HepG2 (cell line): ENCODE results near the gene RXFP1. TPM values are rescaled to one million over a fixed set of nuclear protein-coding genes. Genes with fewer than 3 reads are reported as not detected.

Experiments
- AKAP8 ChIP-seq: sonication (generic); formaldehyde crosslinking; IDR thresholded peaks from 2 replicates; pipeline ENCODE4 v1.5.1; 2020; ENCODE audit warnings: mild to moderate bottlenecking, missing genetic modification reagents
- ATF6 ChIP-seq: sonication (generic); formaldehyde crosslinking; conservative IDR thresholded peaks from 2 replicates; pipeline ENCODE4 v1.4.0; 2020; ENCODE audit warnings: missing genetic modification reagents
- HES4 ChIP-seq: sonication (generic); formaldehyde crosslinking; IDR thresholded peaks from 2 replicates; pipeline ENCODE4 v1.9.0; 2021; ENCODE audit warnings: mild to moderate bottlenecking, missing genetic modification reagents, borderline replicate concordance
- NR2C2 ChIP-seq: sonication (generic); formaldehyde crosslinking; IDR thresholded peaks from 2 replicates; pipeline ENCODE4 v1.4.0; 2020; ENCODE audit warnings: missing genetic modification reagents, mild to moderate bottlenecking, moderate library complexity, borderline replicate concordance
- SMAD9 ChIP-seq: sonication (generic); formaldehyde crosslinking; IDR thresholded peaks from 2 replicates; pipeline ENCODE4 v1.5.1; 2020; ENCODE audit warnings: mild to moderate bottlenecking, missing genetic modification reagents
- SP5 ChIP-seq: IDR thresholded peaks from 2 replicates; pipeline ENCODE4 v1.6.1; 2016; ENCODE audit warnings: low read depth, borderline replicate concordance
- ZBTB14 ChIP-seq: sonication (generic); formaldehyde crosslinking; IDR thresholded peaks from 2 replicates; pipeline ENCODE4 v1.4.0; 2020; ENCODE audit warnings: missing genetic modification reagents
- ZBTB49 ChIP-seq: sonication (generic); formaldehyde crosslinking; IDR thresholded peaks from 2 replicates; pipeline ENCODE4 v1.4.0; 2020; ENCODE audit warnings: missing genetic modification reagents, borderline replicate concordance
- ZC3H13 ChIP-seq: sonication (generic); formaldehyde crosslinking; IDR thresholded peaks from 2 replicates; pipeline ENCODE4 v1.8.1; 2023; ENCODE audit warnings: mild to moderate bottlenecking, missing genetic modification reagents, moderate library complexity
- ZNF20 ChIP-seq: sonication (generic); formaldehyde crosslinking; IDR thresholded peaks from 2 replicates; pipeline ENCODE4 v1.4.0; 2020; ENCODE audit warnings: mild to moderate bottlenecking, moderate library complexity, missing genetic modification reagents
- ZNF260 ChIP-seq: sonication (generic); formaldehyde crosslinking; IDR thresholded peaks from 2 replicates; pipeline ENCODE4 v1.4.0; 2020; ENCODE audit warnings: missing genetic modification reagents, low read depth, mild to moderate bottlenecking, borderline replicate concordance
- ZNF33A ChIP-seq: sonication (generic); formaldehyde crosslinking; IDR thresholded peaks from 2 replicates; pipeline ENCODE4 v1.5.1; 2020; ENCODE audit warnings: missing genetic modification reagents, mild to moderate bottlenecking, moderate library complexity, borderline replicate concordance
- ZNF747 ChIP-seq: sonication (generic); formaldehyde crosslinking; IDR thresholded peaks from 2 replicates; pipeline ENCODE4 v1.8.1; 2023; ENCODE audit warnings: missing genetic modification reagents, mild to moderate bottlenecking, borderline replicate concordance
- ZNF775 ChIP-seq: sonication (generic); formaldehyde crosslinking; IDR thresholded peaks from 2 replicates; pipeline ENCODE4 v1.4.0; 2020; ENCODE audit warnings: missing genetic modification reagents, mild to moderate bottlenecking, moderate library complexity, borderline replicate concordance
- ZNF800 ChIP-seq: sonication (generic); formaldehyde crosslinking; IDR thresholded peaks from 2 replicates; pipeline ENCODE4 v1.4.0; 2020; ENCODE audit warnings: missing genetic modification reagents
- polyA plus RNA-seq, 8 experiments: library from polyadenylated mRNA; depleted of rRNA in 3 of 8; stranded (reverse) in 7 of 8; unstranded in 1 of 8; fragments of >200 nt; fragmentation: Illumina TruSeq in 4 of 8; extraction: Trizol in 4 of 8; gene quantifications; 2 replicates each; pipeline versions ENCODE4 v1.2.1 to v1.2.3, GENCODE V29; 2011 to 2016; ENCODE audit warnings: low read depth in 4 of 8, missing spikeins in 1 of 8, mixed read lengths in 1 of 8; ENCODE audit not compliant: insufficient read depth in 1 of 8
- total RNA-seq, 5 experiments: library from RNA; depleted of rRNA; stranded (reverse); fragments of >200 nt; fragmentation: Illumina TruSeq; extraction: Trizol; gene quantifications; 2 replicates each; pipeline ENCODE4 v1.2.3, GENCODE V29; 2016; ENCODE audit warnings: low read depth in 1 of 5
- TF ChIP-seq, protein P1 (sequence below): sonication (generic); formaldehyde crosslinking; IDR thresholded peaks from 2 replicates; pipeline ENCODE4 v1.8.1; 2023; ENCODE audit warnings: mild to moderate bottlenecking, moderate library complexity, missing genetic modification reagents

The RXFP1 gene
- total and polyA plus RNA-seq, 2 of the 13 experiments (the other 11 are each of a cell fraction or from before 2014, with no cell fraction given) = not detected

- TF ChIP-seq SP5 (CRISPR knock-in tag) (no peak), AKAP8 (CRISPR knock-in tag) (0 out of 2 replicates have a peak, but pooled peaks have one; percentile 42), ZBTB14 (CRISPR knock-in tag) (no peak), ZBTB49 (CRISPR knock-in tag) (no peak), ZNF800 (no peak), NR2C2 (CRISPR knock-in tag) (no peak), ZNF775 (0 out of 2 replicates have a peak, but pooled peaks have one; percentile 56), SMAD9 (CRISPR knock-in tag) (no peak), ATF6 (CRISPR knock-in tag) (no peak), ZNF20 (CRISPR knock-in tag) (no peak), ZNF260 (CRISPR knock-in tag) (no peak), ZNF33A (no peak), ZNF747 (CRISPR knock-in tag) (0 out of 2 replicates have a peak, but pooled peaks have one; percentile 23), ZC3H13 (CRISPR knock-in tag) (no peak), HES4 (0 out of 2 replicates have a peak, but pooled peaks have one; percentile 14)
- TF ChIP-seq, protein P1, sequence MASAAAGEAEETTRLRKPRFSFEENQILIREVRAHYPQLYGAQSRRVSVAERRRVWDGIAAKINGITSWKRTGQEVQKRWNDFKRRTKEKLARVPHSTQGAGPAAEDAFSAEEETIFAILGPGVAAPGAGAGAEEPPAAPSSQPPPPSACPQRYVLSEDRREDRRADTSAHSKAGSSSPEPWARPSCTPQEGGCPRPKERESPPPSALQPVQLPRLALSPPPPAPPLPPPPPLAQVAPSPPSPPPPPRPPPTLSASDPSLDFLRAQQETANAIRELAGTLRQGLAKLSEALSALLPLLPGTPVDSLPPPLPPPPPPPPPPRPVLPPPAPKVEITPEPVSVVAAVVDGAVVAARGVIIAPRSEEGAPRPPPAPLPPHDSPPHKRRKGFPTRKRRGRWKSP (CRISPR knock-in tag) = 0 out of 2 replicates have a peak, but pooled peaks have one; percentile 33
Measured at GRCh38 chr4:158670975-158671664, 149.4 kb downstream of the RXFP1 start (continued).
